Fibroblast of peridontal ligament (primary cell): Measurements from ENCODE around the gene ZNF540.
"Not testable (repeated sequence)": the region's sequence is repeated elsewhere in the genome, so short reads cannot be mapped to it uniquely, and the experiment has no call there.

Source experiments
- DNase-seq: peaks from one replicate; pipeline ENCODE4 v3.0.0-alpha.2; 2010; ENCODE audit errors: extremely low read depth

Gene ZNF540

DNA sequence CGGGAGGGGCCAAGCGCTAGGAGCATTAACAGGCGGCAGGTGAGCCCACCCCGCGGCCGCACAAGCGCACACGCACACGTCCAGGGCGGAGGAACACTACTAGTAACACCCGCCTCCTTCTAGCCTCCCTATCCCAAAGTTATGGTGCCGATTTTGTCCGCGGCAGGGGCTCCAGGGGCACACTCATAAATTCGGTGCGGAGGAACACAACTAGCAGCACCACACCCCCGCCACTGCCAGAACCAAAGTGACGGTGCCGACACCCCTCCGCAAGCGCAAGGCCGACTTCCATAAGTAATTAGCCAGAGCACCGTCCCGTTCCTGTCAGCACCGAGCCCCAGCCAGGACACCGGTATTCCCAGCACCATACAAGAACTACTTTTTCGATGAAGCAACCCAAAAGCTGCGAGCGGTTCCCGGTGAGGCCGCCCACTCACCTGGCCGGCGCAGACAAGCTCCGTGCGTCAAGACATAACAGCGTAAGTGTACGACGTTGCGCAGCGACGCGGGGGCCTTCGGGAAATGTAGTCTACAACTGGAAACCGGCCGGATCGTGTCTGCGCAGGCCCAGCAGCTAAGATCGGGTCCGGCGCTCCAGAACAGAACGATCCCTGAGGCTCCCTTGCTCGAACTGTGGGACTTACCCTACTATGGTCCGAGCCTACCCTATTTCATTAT lies at the start of gene ZNF540, which contains the start of gene ZNF571:
ZNF540 (plus strand) TSS at position 573 of the 678 bp plus-strand sequence. CDS start 3,572 bp downstream, outside the sequence.
ZNF571 (minus strand) TSS at position 489 of the 678 bp plus-strand sequence. CDS start 8,116 bp downstream, outside the sequence.
- DNase-seq, result peak; percentile 90

- DNase-seq, result peak; percentile 65
Measured at GRCh38 chr19:37551129-37551993, 43.3 kb upstream of the ZNF540 start.

DNA sequence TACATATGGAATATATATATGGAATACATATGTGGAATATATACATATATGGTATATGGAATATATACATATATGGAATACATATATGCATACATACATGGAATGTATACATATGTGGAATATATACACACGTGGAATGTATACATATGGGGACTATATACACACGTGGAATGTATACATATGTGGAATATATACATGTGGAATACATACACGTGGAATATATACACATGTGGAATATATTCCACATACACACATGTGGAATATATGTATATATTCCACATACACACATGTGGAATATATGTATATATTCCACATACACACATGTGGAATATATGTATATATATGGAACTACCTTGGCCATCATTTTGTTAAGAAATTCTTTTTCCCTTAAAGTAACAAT lies 31.2 kb upstream of the ZNF540 start:
- no peak for DNase-seq

- no peak for DNase-seq
Measured at GRCh38 chr19:37564624-37565369, 29.9 kb upstream of the ZNF540 start.

DNA sequence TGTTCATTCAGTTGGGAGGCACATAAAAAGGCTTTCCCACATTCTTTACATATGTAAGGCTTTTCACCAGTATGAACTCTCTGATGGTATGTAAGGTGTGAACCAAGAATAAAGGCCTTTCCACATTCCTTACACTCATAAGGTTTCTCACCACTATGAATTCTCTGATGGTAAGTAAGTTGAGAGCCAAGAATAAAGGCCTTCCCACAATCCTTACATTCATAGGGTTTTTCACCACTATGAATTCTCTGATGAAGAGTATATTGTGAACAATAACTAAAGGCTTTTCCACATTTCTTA lies 29.4 kb upstream of the ZNF540 start:
- DNase-seq, result no peak

- peak; percentile 6 for DNase-seq
Measured at GRCh38 chr19:37572203-37572602, 22.5 kb upstream of the ZNF540 start.

- DNase-seq, result no peak
Measured at GRCh38 chr19:37583340-37583739, 11.3 kb upstream of the ZNF540 start.

DNA sequence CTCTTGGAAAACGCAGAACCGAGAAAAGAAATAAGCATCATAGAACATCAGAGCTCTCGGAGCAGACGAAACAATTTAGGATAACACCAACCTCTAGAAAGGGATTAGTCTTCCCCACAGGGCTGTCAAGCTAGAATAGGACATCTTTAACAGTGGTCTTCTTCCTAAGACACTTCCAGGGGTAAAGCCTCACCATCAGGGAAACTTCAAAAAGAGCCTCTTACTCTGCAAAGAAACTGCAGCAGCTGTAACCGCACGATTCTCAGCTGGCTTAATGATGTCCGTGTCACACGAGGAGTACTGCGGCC lies 726 bp upstream of the ZNF540 start:
- DNase-seq, result no peak

- DNase-seq, result no peak
Measured at GRCh38 chr19:37594982-37595382, 306 bp downstream of the ZNF540 start.

DNA sequence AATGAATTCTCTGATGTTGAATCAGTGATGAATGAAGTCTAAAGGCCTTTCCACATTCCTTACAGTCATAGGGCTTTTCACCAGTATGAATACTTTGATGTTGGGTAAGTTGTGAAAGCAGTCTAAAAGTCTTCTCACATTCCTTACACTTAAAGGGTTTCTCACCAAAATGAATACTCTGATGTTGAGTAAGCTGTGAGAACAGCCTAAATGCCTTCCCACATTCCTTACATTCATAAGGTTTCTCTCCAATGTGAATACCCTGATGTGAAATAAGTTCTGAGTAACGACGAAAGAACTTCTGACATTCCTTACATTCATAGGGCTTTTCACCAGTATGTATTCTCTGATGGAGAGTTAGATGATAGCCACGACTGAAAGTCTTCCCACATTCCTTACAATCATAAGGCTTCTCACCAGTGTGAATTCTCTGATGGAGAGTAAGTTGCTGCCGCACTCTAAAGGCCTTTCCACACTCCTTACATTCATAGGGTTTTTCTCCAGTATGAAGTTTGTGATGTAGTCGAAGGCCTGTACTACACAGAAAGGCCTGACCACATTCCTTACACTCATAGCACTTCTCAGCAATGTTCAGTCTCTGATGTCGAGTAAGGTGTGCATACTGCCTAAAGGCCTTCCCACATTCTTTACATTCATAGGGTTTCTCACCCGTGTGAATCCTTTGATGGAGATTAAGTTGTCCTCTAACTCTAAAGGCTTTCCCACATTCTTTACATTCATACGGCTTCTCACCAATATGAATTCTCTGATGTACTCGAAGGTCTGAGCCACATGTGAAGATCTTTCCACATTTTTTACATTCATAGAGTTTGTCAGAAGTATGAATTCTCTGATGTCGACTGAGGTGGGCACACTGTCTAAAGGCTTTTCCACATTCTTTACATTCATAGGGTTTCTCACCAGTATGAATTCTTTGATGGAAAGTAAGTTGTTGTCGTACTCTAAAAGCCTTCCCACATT lies 40.7 kb downstream of the ZNF540 start:
- DNase-seq, result no peak

GRCh38 chr19:37654118-37654517 lies 59.4 kb downstream of the ZNF540 start:
- DNase-seq, result peak; percentile 20

- DNase-seq, result peak; percentile 41
Measured at GRCh38 chr19:37654629-37655300, 60.1 kb downstream of the ZNF540 start.

DNA sequence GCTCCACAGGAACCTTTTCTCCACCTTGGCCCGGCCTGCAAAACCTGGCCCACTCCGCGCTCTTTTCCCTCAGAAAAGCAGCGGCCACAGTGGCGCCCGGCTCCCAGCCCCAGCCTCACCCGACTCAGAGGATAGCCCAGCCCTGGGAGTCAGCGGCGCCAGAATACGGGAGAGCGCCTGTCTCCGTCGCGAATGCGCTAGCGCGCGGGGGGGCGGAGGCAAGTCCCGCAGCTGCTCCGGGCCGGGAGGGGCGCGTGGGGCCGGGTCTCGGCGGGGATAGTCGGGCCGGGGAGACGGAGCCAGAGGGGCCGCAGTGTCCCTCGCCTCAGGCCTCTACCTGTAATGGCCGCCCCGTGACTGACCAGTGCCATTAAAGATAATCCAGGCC lies 60.6 kb downstream of the ZNF540 start, which contains the start of gene ZFP30:
ZFP30 (minus strand) TSS at position 165 of the 388 bp plus-strand sequence. CDS start 7,643 bp downstream, outside the sequence.
- DNase-seq, result peak; percentile 67

- DNase-seq, result peak; percentile 70
Measured at GRCh38 chr19:37655689-37656371, 61.2 kb downstream of the ZNF540 start.

DNA sequence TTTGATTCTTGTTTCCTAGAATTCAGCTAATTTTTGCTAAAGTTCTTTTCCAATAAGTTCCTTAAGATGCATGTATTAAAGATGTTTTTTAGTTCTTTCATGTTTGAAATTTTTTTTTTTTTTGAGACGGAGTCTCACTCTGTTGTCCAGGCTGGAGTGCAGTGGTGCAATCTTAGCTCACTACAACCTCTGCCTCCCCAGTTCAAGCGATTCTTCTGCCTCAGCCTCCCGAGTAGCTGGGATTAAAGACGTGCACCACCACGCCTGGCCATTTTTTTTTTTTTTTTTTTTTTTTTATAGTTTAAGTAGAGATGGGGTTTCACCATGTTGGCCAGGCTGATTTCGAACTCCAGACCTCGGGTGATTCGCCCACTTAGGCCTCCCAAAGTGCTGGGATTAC lies 62.5 kb downstream of the ZNF540 start:
- DNase-seq, result not testable (repeated sequence)
